Duodenal mucosa (tissue), 2 donors: ENCODE measurements around the gene AACS.

Experiments used
- H3K27ac ChIP-seq: one replicate; pipeline ENCODE4 v1.7.0; 2013; ENCODE audit warnings: low read depth, low read length
- H3K27me3 ChIP-seq, 2 donors: one replicate each; pipeline ENCODE4 v1.7.0; 2013; ENCODE audit warnings: low read length in 2 of 2, control low read depth in 1 of 2; ENCODE audit not compliant: insufficient read depth in 2 of 2, control insufficient read depth in 1 of 2
- H3K36me3 ChIP-seq, 2 donors: one replicate each; pipeline ENCODE4 v1.7.0; 2013; ENCODE audit warnings: low read length in 2 of 2, control low read depth in 1 of 2; ENCODE audit not compliant: insufficient read depth in 2 of 2, control insufficient read depth in 1 of 2
- H3K4me1 ChIP-seq, 2 donors: one replicate each; pipeline ENCODE4 v1.7.0; 2013; ENCODE audit warnings: low read length in 2 of 2, control low read depth in 1 of 2; ENCODE audit not compliant: insufficient read depth in 2 of 2, control insufficient read depth in 1 of 2
- H3K4me3 ChIP-seq, 2 donors: one replicate each; pipeline ENCODE4 v1.7.0; 2013; ENCODE audit warnings: low read length in 2 of 2, low read depth in 1 of 2
- H3K9ac ChIP-seq, 2 donors: one replicate each; pipeline ENCODE4 v1.7.0; 2013; ENCODE audit warnings: low read length in 2 of 2, low read depth in 1 of 2
- H3K9me3 ChIP-seq, 2 donors: one replicate each; pipeline ENCODE4 v1.7.0; 2013; ENCODE audit warnings: low read length in 2 of 2, control low read depth in 1 of 2; ENCODE audit not compliant: control insufficient read depth in 1 of 2

The AACS gene, protein sequence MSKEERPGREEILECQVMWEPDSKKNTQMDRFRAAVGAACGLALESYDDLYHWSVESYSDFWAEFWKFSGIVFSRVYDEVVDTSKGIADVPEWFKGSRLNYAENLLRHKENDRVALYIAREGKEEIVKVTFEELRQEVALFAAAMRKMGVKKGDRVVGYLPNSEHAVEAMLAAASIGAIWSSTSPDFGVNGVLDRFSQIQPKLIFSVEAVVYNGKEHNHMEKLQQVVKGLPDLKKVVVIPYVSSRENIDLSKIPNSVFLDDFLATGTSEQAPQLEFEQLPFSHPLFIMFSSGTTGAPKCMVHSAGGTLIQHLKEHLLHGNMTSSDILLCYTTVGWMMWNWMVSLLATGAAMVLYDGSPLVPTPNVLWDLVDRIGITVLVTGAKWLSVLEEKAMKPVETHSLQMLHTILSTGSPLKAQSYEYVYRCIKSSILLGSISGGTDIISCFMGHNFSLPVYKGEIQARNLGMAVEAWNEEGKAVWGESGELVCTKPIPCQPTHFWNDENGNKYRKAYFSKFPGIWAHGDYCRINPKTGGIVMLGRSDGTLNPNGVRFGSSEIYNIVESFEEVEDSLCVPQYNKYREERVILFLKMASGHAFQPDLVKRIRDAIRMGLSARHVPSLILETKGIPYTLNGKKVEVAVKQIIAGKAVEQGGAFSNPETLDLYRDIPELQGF

DNA sequence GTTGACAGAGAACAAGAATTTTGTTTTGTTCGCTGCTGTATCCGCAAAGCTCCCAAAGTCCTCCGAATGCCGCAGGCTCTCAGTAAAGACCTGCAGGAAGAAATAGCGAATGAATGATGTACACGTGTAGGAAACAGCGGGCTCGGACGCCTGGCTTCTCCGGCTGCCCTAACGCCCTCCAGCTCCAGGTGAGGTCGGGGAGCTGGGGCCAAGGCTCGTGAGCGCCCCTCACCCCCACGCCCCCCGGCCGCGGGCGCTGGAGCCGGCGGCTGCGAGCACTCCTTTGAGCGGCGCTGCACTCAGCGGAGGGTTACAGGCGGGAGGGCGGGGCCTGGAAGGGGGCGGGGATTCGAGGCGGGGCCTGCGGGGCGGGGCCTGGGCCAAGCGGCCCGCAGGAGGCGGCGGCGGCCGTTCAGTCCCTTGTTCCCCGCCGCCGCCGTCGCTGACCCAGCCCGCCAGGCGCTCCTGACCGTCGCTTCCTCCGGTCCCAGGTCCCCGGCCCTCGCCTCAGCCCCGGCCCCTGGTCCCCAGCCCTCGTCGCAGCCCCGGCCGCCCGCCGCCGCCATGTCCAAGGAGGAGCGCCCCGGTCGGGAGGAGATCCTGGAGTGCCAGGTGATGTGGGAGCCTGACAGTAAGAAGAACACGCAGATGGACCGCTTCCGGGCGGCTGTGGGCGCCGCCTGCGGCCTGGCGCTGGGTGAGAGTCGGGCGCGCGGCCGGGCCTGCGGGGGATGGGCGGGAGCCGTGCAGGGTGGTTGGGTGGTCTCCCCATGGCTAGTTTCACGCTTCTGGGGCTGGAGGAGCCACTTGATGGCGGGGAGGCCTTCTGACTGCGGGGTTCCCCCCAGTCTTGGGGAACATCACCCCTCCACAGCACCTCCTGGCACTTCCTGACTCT lies at the start of gene AACS:
AACS (plus strand) TSS at position 415 of the 898 bp plus-strand sequence; CDS start at position 565, 150 bp downstream.
- peak within 1 kb of the TSS; percentile 87 to 89 for H3K4me3 ChIP-seq
- no peaks in the 10 kb centered on the region for H3K27me3 ChIP-seq
- peak within 1 kb of the TSS; percentile 64 to 89 for H3K9ac ChIP-seq
- H3K4me1 ChIP-seq, result peaks cover 5 to 20% of the 10 kb centered on the region in 2 donors
- no peaks in the 10 kb centered on the region for H3K9me3 ChIP-seq
- H3K36me3 ChIP-seq, result peaks cover 0 to 4% of the 10 kb centered on the region in 2 donors
- H3K27ac ChIP-seq, result no peak within 1 kb of the TSS

DNA sequence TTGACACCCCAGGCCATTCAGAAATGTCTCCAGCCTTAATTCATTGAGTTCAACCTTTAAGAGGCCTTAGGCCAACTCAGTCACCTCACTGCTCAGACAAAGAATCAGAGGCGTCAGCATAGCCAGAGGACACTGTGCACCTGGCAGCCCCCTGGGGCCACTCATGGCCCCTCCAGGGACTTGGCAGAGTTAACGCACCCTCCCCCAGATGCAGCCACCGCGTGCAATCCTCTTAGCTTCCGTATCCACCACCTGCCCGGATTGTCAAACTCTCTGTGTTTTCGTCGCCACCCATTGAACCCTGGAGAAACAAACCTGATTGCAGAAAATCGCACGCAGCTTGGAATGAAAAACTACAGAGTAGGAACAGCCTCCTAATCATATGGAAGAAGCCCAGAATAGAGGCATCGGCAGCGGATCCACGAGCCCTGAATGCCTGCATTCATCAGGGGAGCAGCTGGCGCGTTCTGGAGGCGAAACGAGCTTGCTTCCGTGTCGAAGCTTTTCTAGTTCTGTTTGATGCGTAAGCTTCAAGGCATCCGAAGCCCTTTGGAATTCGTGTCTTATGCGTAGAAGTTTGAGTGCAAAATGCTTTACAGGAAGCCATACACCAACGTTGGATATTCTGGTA lies 49.4 kb upstream of the AACS start:
- no peak overlapping the region for H3K4me3 ChIP-seq
- H3K27me3 ChIP-seq, result no peaks in the 10 kb centered on the region
- peaks cover 7 to 51% of the 10 kb centered on the region in 2 donors for H3K36me3 ChIP-seq
- H3K27ac ChIP-seq, result no peak overlapping the region
- H3K9me3 ChIP-seq, result no peaks in the 10 kb centered on the region
- no peaks in the 10 kb centered on the region for H3K4me1 ChIP-seq
- H3K9ac ChIP-seq, result no peak overlapping the region

DNA sequence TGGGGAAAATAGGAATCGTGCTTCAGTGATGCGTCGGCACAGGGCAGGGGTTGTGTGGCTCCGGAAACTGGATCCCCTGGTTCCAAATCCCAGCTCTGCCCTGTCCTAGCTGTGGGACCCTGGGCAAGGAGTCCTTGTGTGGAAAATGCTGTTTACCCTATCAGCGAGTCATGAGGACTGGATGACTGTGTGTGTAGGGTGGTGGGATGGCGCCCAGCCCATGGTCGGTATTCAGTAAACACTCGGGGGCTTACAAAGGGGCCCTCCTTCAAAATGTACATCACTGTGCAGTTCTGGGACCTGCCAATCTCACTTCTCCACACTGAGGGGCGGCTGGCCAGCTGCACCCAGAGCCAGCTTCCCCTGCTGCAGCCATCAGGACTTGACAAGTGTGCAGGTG lies 47.4 kb upstream of the AACS start:
- Histone ChIP-seq H3K27me3 (no peaks in the 10 kb centered on the region), H3K27ac (no peak overlapping the region), H3K4me1 (no peaks in the 10 kb centered on the region), H3K4me3 (no peak overlapping the region), H3K36me3 (peaks cover 7 to 56% of the 10 kb centered on the region in 2 donors), H3K9ac (no peak overlapping the region), H3K9me3 (no peaks in the 10 kb centered on the region)

DNA sequence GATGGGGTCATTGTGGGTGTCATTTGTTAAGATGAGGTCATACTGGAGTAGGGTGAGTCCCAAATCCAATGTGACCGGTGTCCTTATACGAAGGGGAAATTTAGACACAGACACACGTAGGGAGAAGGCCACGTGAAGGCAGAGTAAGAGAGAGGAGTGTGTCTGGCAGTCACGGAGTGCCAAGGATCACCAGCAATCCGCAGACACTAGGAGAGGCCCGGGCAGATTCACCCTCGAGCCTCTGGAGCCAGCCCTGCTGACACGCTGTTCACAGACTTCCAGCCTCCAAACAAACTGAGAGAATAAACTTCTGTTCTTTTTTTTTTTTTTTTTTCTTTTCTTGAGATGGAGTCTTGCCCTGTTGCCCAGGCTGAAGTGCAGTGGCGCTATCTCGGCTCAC lies 46.9 kb upstream of the AACS start:
- Histone ChIP-seq H3K4me3 (no peak overlapping the region), H3K27ac (no peak overlapping the region), H3K27me3 (no peaks in the 10 kb centered on the region), H3K9ac (no peak overlapping the region), H3K36me3 (peaks cover 12 to 56% of the 10 kb centered on the region in 2 donors), H3K4me1 (no peaks in the 10 kb centered on the region), H3K9me3 (no peaks in the 10 kb centered on the region)

DNA sequence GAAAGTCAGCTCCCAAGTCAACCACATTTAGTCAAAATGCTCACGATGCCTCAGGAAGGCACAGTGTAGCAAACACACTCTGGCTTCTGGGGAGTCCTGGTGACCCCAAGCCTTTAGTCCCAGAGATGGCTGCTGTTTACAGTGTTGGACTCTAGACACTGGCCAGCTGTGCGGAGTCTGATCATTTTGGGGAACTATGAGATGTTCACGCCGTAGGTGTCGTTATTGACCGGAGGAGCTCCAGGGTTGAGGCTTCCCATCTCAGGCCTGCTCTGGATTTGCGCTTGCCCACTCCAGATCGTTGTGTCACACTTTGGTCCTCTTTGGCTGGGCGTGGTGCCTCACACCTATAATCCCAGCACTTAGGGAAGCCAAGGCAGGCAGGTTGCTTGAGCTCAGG lies 44.1 kb upstream of the AACS start:
- H3K9ac ChIP-seq, result no peak overlapping the region
- no peak overlapping the region for H3K27ac ChIP-seq
- H3K4me3 ChIP-seq, result no peak overlapping the region
- H3K4me1 ChIP-seq, result no peaks in the 10 kb centered on the region
- H3K27me3 ChIP-seq, result no peaks in the 10 kb centered on the region
- H3K36me3 ChIP-seq, result peaks cover 9 to 42% of the 10 kb centered on the region in 2 donors
- no peaks in the 10 kb centered on the region for H3K9me3 ChIP-seq

DNA sequence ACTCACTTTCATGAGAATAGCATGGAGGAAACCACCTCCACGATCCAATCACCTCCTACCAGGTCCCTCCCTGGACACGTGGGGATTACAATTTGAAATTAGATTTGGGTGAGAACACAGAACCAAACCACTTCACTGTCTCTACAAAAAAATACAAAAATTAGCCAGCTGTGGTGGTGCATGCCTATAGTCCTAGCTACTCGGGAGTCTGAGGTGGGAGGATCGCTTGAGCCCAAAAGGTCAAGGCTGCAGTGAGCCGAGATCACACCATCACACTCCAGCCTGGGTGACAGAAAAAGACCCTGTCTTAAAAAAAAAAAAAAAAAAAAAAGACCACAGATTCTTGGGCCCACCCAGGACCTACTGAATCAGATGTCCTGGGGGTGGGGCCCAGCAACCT lies 43.5 kb upstream of the AACS start:
- no peaks in the 10 kb centered on the region for H3K27me3 ChIP-seq
- H3K27ac ChIP-seq, result no peak overlapping the region
- peaks cover 9 to 44% of the 10 kb centered on the region in 2 donors for H3K36me3 ChIP-seq
- no peaks in the 10 kb centered on the region for H3K9me3 ChIP-seq
- H3K9ac ChIP-seq, result no peak overlapping the region
- no peaks in the 10 kb centered on the region for H3K4me1 ChIP-seq
- no peak overlapping the region for H3K4me3 ChIP-seq

DNA sequence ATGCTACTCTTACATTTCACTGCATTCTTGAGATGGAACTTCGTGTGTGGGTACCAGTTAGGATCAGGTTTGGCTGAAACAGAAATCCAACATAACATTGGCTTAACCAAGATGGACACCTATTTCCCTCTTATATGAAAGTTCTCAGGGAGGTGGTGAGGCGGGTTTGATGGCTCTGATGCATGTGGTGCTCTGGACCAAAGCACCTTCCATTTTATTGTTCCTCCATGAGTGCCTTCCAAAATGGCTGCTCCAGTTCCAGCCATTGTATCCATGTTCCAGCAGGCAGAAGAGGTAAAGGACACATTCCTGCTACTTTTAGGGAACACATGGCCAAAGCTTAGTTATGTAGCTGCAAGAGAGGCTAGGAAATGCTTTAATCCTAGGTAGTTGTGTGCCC lies 42.2 kb upstream of the AACS start:
- H3K36me3 ChIP-seq, result peaks cover 5 to 35% of the 10 kb centered on the region in 2 donors
- H3K27me3 ChIP-seq, result no peaks in the 10 kb centered on the region
- H3K4me3 ChIP-seq, result no peak overlapping the region

DNA sequence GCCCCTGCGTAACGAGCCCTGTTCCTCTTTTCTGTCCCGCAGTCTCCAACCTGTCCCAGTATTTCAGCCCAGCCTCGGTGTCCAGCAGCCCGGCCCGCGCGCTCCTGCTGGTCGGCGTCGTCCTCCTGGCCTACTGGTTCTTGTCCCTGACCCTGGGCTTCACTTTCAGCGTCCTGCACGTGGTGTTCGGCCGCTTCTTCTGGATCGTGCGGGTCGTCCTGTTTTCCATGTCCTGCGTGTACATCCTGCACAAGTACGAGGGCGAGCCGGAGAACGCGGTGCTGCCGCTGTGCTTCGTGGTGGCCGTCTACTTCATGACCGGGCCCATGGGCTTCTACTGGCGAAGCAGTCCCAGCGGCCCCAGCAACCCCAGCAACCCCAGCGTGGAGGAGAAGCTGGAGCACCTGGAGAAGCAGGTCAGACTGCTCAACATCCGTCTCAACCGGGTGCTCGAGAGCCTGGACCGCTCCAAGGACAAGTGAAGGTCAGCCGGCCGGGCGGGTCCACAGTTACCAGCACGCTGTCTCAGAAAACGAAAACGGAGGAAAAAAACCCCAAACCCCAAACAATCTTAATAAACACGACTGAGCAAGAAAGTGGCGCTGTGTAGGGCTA lies 40.2 kb upstream of the AACS start:
- Histone ChIP-seq H3K36me3 (peaks cover 5 to 31% of the 10 kb centered on the region in 2 donors), H3K4me3 (no peak overlapping the region), H3K9me3 (no peaks in the 10 kb centered on the region), H3K9ac (no peak overlapping the region), H3K27me3 (no peaks in the 10 kb centered on the region), H3K4me1 (no peaks in the 10 kb centered on the region), H3K27ac (no peak overlapping the region)

More for the DNA sequence above, 42.2 kb upstream of the AACS start:
- Histone ChIP-seq H3K9ac (no peak overlapping the region), H3K27ac (no peak overlapping the region), H3K4me1 (no peaks in the 10 kb centered on the region), H3K9me3 (no peaks in the 10 kb centered on the region)

DNA sequence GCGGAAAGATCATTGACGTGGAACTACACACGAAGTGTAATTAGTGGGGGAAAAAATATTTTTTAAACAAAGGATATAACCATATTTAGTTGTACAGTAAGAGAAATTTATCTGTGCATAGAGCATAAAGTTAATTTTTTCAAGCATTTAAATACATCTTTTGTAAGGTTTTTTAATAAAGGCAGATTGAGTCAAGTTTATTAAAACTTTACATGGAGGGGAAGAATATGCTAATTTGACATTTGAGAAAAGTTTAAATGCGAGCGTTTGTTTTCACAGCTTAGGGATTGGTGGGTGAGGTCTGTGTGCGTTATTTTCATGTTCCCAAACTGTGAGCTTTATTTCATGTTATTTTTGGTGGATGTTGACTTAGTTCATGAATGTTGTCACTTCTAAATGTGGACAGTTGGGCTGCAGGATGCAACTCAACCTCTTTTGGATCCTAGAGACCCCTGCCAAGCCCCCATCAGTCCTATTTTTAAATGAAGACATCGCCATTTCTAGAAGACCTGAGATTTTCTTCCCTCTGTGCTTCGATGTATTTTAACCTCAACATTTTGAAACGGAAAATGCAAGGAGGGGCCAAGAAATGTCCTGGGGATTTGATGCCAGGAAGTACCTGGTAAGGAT lies 39.5 kb upstream of the AACS start:
- Histone ChIP-seq H3K4me1 (no peaks in the 10 kb centered on the region), H3K9me3 (no peaks in the 10 kb centered on the region), H3K4me3 (no peak overlapping the region), H3K9ac (no peak overlapping the region), H3K27me3 (no peaks in the 10 kb centered on the region), H3K36me3 (peaks cover 5 to 31% of the 10 kb centered on the region in 2 donors), H3K27ac (no peak overlapping the region)
